T47D (cell line): Measurements from ENCODE around the gene GPX5.

ENCODE experiments used
- DNase-seq, 2 experiments: peaks; one replicate each; pipeline versions ENCODE4 v3.0.0 to v3.0.0-alpha.2; 2011 to 2012; ENCODE audit warnings: low read depth in 1 of 2, low spot score in 1 of 2
- JUND ChIP-seq: IDR thresholded peaks from 2 replicates; pipeline ENCODE4 v1.6.1; 2012; ENCODE audit warnings: low read depth
- in situ Hi-C: cut with HindIII; loops from 2 replicates; pipeline ENCODE4 v1.10.0; 2016; ENCODE audit warnings: low sequenced_read_pairs, low pct_unique_long_range_greater_than_20kb

The GPX5 gene, protein sequence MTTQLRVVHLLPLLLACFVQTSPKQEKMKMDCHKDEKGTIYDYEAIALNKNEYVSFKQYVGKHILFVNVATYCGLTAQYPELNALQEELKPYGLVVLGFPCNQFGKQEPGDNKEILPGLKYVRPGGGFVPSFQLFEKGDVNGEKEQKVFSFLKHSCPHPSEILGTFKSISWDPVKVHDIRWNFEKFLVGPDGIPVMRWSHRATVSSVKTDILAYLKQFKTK

DNA sequence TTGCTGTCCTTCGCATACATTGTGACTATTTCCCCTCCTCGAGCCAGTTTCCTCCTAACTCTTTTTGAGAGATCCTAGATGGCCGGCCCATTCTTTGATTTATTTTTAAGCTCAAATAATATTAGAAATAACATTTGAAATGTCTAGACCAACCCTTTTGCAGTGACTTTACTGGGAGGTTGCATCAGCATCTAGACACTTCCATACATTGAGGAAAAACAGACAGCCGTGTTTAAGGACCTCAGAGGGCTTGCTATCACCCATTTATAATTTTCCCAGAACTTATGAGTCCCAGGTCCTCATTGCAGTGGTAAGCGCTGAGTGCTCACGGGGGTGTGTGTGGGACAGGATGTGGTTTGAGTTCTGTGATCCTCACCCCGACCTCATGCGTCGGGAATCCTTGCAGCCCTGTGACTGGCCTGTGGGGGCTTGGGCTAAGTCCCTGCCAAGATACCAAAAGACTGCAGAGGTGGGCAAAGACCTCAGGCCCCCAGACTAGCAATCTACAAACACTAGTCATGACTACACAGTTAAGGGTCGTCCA is at the start of gene GPX5:
GPX5 (plus strand) TSS at position 386 of the 544 bp plus-strand sequence; CDS start at position 519, 133 bp downstream.
- DNase-seq = no peak
- TF ChIP-seq JUND = no peak

GRCh38 chr6:28478518-28478917 is 47.2 kb upstream of the GPX5 start:
- in situ Hi-C loops = no loop called here
- no peak for DNase-seq
- no peak for TF ChIP-seq JUND

More for the DNA sequence above, at the start of gene GPX5:
- in situ Hi-C loops = no loop called here

- in situ Hi-C loops = no loop called here
- no peak for TF ChIP-seq JUND
- DNase-seq = no peak
Measured at GRCh38 chr6:28480253-28480932, 45.3 kb upstream of the GPX5 start.

GRCh38 chr6:28485482-28485881 is 40.2 kb upstream of the GPX5 start:
- no peak for DNase-seq
- in situ Hi-C loops = no loop called here
- TF ChIP-seq JUND = no peak

GRCh38 chr6:28486533-28486932 is 39.1 kb upstream of the GPX5 start:
- TF ChIP-seq JUND = no peak
- no peak for DNase-seq
- in situ Hi-C loops = no loop called here

- no peak for TF ChIP-seq JUND
- in situ Hi-C loops = no loop called here
- DNase-seq = no peak
Measured at GRCh38 chr6:28486988-28487742, 38.5 kb upstream of the GPX5 start.

GRCh38 chr6:28488916-28489365 is 36.7 kb upstream of the GPX5 start:
- no peak for TF ChIP-seq JUND
- in situ Hi-C loops = no loop called here
- peak in 1 of 2 experiments; percentile 16 for DNase-seq

- no peak for TF ChIP-seq JUND
- in situ Hi-C loops = no loop called here
- DNase-seq = no peak
Measured at GRCh38 chr6:28489366-28490204, 36.1 kb upstream of the GPX5 start.

DNA sequence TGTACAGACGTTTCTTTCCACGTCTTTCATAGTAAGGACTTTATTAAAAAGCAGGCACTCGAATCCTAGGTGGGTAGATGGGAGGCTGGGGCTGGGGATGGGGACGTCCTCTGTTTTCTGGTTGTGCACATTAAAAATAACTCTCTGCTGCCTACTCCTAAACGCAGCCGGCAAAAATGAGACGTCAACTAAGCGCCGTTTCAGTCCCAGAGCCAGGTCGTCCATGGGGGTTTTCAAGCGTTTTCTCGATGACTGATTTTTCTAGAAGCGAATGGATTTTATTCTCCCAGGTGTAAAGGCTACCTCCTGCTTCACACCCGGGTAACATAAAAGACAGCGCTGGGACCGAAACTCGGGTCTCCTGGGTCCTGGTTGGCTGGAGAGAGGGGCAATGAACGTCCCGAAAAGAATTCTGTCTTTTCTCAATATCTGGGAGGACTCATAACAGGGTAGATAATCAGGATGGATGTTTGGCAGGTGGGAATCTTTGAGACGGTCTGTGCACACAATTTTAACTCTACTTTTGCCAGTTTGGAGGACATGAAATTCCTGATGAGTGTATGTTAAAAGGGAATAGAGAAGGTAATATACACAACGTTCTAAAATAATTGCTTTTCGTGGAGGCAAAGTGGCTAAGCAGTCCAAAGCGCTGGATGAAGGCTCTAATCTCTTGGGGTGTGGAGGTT is 35.3 kb upstream of the GPX5 start:
- DNase-seq = no peak
- in situ Hi-C loops = no loop called here
- no peak for TF ChIP-seq JUND

GRCh38 chr6:28491984-28492317 is 33.7 kb upstream of the GPX5 start:
- in situ Hi-C loops = no loop called here
- TF ChIP-seq JUND = no peak
- DNase-seq = no peak

GRCh38 chr6:28496099-28496779 is 29.4 kb upstream of the GPX5 start:
- DNase-seq = peak in 1 of 2 experiments; percentile 29
- in situ Hi-C loops = no loop called here
- no peak for TF ChIP-seq JUND

DNA sequence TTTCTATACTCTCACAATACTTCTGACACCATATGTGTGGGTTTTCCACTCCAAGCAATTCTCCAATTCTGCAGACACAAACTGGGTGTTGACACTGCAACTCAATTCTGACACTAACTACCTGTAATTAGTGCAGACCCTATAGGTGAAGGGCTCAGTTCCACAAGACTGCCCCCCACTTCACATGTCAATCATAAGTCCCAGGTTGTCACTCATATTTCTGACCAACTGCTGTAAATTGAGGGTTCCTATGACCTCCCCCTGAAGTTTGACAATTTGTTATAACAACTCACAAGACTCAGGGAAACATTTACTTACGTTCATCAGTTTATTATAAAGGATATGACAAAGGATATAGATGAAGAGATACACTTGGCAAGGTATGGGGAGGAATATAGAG is 28.4 kb upstream of the GPX5 start:
- in situ Hi-C loops = no loop called here
- TF ChIP-seq JUND = no peak
- DNase-seq = no peak
